H1 (cell line): Measurements from ENCODE around the gene XCL1. TPM values are rescaled to one million over a fixed set of nuclear protein-coding genes. Genes with fewer than 3 reads are reported as not detected.
"Not testable (repeated sequence)": the region's sequence is repeated elsewhere in the genome, so short reads cannot be mapped to it uniquely, and the experiment has no call there.

Source experiments
- CTCF ChIA-PET: fragments of 300-600 bp; sonication (Branson Sonifier 250); formaldehyde crosslinking; loops from one replicate; lab custom pipeline; 2021; ENCODE audit not compliant: partially characterized antibody; lab: Charles Lee
- POLR2A ChIA-PET: fragments of 300-600 bp; sonication (Branson Sonifier 250); formaldehyde crosslinking; loops from one replicate; lab custom pipeline; 2021; ENCODE audit warnings: inconsistent platforms; ENCODE audit not compliant: partially characterized antibody; lab: Charles Lee
- DNase-seq, 2 experiments: peaks; one replicate each; pipeline versions ENCODE4 v3.0.0 to v3.0.0-alpha.2; 2010 to 2022; ENCODE audit warnings: low spot score in 2 of 2, low read depth in 1 of 2, mixed read lengths in 1 of 2
- FAIRE-seq: peaks from 2 replicates; lab custom pipeline; 2011; peaks lifted over from hg19 to GRCh38; lab: Jason Lieb, UNC
- H2AFZ ChIP-seq: 2 replicates; pipeline ENCODE4 v1.8.1; 2012; ENCODE audit warnings: low read length, inconsistent platforms
- H2AK5ac ChIP-seq: 2 replicates; pipeline ENCODE4 v1.6.1; 2013; ENCODE audit warnings: low read depth, low read length
- H2BK120ac ChIP-seq: replicated peaks from 2 replicates; pipeline ENCODE3; 2013; ENCODE audit warnings: low read depth, low read length, inconsistent platforms
- H2BK12ac ChIP-seq: 2 replicates; pipeline ENCODE4 v1.6.1; 2013; ENCODE audit warnings: low read depth, low read length
- H2BK15ac ChIP-seq: 2 replicates; pipeline ENCODE4 v1.6.1; 2013; ENCODE audit warnings: low read length
- H2BK20ac ChIP-seq: 2 replicates; pipeline ENCODE4 v1.6.1; 2013; ENCODE audit warnings: low read length
- H2BK5ac ChIP-seq: 2 replicates; pipeline ENCODE4 v1.6.1; 2013; ENCODE audit warnings: low read depth, low read length
- H3K14ac ChIP-seq: 2 replicates; pipeline ENCODE4 v1.6.1; 2013; ENCODE audit warnings: inconsistent platforms; ENCODE audit not compliant: insufficient read length
- H3K18ac ChIP-seq: 2 replicates; pipeline ENCODE4 v1.6.1; 2013; ENCODE audit warnings: low read length; ENCODE audit errors: extremely low read depth
- H3K23ac ChIP-seq: 2 replicates; pipeline ENCODE4 v1.6.1; 2013; ENCODE audit warnings: inconsistent platforms; ENCODE audit not compliant: insufficient read length
- H3K23me2 ChIP-seq: 2 replicates; pipeline ENCODE4 v1.6.1; 2013; ENCODE audit warnings: low read depth, low read length
- H3K27ac ChIP-seq: 2 replicates; pipeline ENCODE4 v1.6.1; 2011; ENCODE audit warnings: low read depth, low read length, inconsistent platforms
- H3K27me3 ChIP-seq, 4 experiments: replicated peaks in 1 of 4; 1 replicate in 1 of 4; 2 replicates in 3 of 4; pipeline versions ENCODE4 v1.6.1 to v1.8.1; 2011 to 2013; ENCODE audit warnings: low read length in 3 of 4, mild to moderate bottlenecking in 3 of 4, inconsistent platforms in 2 of 4, mixed read lengths in 2 of 4, moderate library complexity in 1 of 4; ENCODE audit not compliant: control insufficient read depth in 3 of 4, insufficient read depth in 3 of 4; ENCODE audit errors: extremely low read depth in 1 of 4
- H3K36me3 ChIP-seq, 4 experiments: 2 replicates each; pipeline versions ENCODE4 v1.6.1 to v1.8.1; 2011 to 2013; ENCODE audit warnings: mild to moderate bottlenecking in 4 of 4, low read length in 3 of 4, moderate library complexity in 2 of 4, control low read depth in 1 of 4, inconsistent platforms in 1 of 4; ENCODE audit not compliant: insufficient read depth in 4 of 4, control insufficient read depth in 2 of 4
- H3K4ac ChIP-seq: replicated peaks from 2 replicates; pipeline ENCODE3; 2013; ENCODE audit warnings: low read length, low read depth, mixed read lengths, inconsistent platforms; ENCODE audit not compliant: insufficient read length
- H3K4me1 ChIP-seq, 4 experiments: replicated peaks in 1 of 4; 1 replicate in 1 of 4; 2 replicates in 3 of 4; pipeline versions ENCODE4 v1.6.1 to v1.8.1; 2011 to 2013; ENCODE audit warnings: low read length in 3 of 4, inconsistent platforms in 2 of 4, mixed read lengths in 1 of 4; ENCODE audit not compliant: insufficient read depth in 4 of 4, control insufficient read depth in 3 of 4
- H3K4me2 ChIP-seq, 2 experiments: 2 replicates each; pipeline versions ENCODE4 v1.6.1 to v1.8.1; 2011 to 2013; ENCODE audit warnings: low read depth in 2 of 2, low read length in 2 of 2, control low read depth in 1 of 2, inconsistent platforms in 1 of 2, mild to moderate bottlenecking in 1 of 2; ENCODE audit not compliant: insufficient read depth in 1 of 2
- H3K4me3 ChIP-seq, 4 experiments: fragments of 200-600, 300-600 bp in 1 of 4; sonication (generic), shearing (Covaris generic), sonication (Bioruptor Twin) in 1 of 4; 2 replicates each; pipeline versions ENCODE4 v1.5.1 to v1.8.1; 2011 to 2016; ENCODE audit warnings: low read length in 4 of 4, low read depth in 3 of 4, control low read depth in 2 of 4, inconsistent platforms in 2 of 4, mild to moderate bottlenecking in 2 of 4, mixed read lengths in 1 of 4, moderate library complexity in 1 of 4; ENCODE audit not compliant: insufficient read depth in 2 of 4; ENCODE audit errors: extremely low read depth in 1 of 4
- H3K56ac ChIP-seq: replicated peaks from 2 replicates; pipeline ENCODE3; 2013; ENCODE audit warnings: low read depth, mild to moderate bottlenecking, mixed read lengths, low read length, inconsistent platforms; ENCODE audit not compliant: insufficient read length
- H3K79me1 ChIP-seq: 2 replicates; pipeline ENCODE4 v1.6.1; 2013; ENCODE audit warnings: low read depth, low read length, control low read depth
- H3K79me2 ChIP-seq, 2 experiments: 2 replicates each; pipeline versions ENCODE4 v1.6.1 to v1.8.1; 2012 to 2013; ENCODE audit warnings: low read length in 2 of 2, mild to moderate bottlenecking in 2 of 2, inconsistent platforms in 1 of 2; ENCODE audit not compliant: insufficient read depth in 2 of 2, control insufficient read depth in 1 of 2
- H3K9ac ChIP-seq, 4 experiments: replicated peaks in 1 of 4; 1 replicate in 1 of 4; 2 replicates in 3 of 4; pipeline versions ENCODE4 v1.6.1 to v1.8.1; 2011 to 2013; ENCODE audit warnings: low read depth in 3 of 4, low read length in 3 of 4, control low read depth in 2 of 4, mild to moderate bottlenecking in 2 of 4, moderate library complexity in 2 of 4, inconsistent platforms in 1 of 4; ENCODE audit errors: extremely low read depth in 1 of 4
- H3K9me3 ChIP-seq, 2 experiments: 2 replicates each; pipeline versions ENCODE4 v1.6.1 to v1.8.1; 2012 to 2013; ENCODE audit warnings: mild to moderate bottlenecking in 2 of 2, moderate library complexity in 2 of 2, control low read depth in 1 of 2, inconsistent platforms in 1 of 2, low read depth in 1 of 2, low read length in 1 of 2, mixed read lengths in 1 of 2; ENCODE audit not compliant: insufficient read depth in 2 of 2
- H4K20me1 ChIP-seq, 2 experiments: replicated peaks in 1 of 2; 2 replicates each; pipeline versions ENCODE3 to v1.8.1; 2011 to 2013; ENCODE audit warnings: inconsistent platforms in 2 of 2, low read length in 2 of 2, mild to moderate bottlenecking in 1 of 2; ENCODE audit not compliant: insufficient read depth in 2 of 2, control insufficient read depth in 1 of 2
- H4K5ac ChIP-seq: 2 replicates; pipeline ENCODE4 v1.6.1; 2013; ENCODE audit warnings: low read length, low read depth, mixed read lengths, inconsistent platforms; ENCODE audit not compliant: insufficient read length
- H4K8ac ChIP-seq: 2 replicates; pipeline ENCODE4 v1.8.0; 2013; ENCODE audit warnings: mild to moderate bottlenecking, moderate library complexity, low read length, inconsistent platforms; ENCODE audit not compliant: insufficient read depth; ENCODE audit errors: extremely low read depth
- H4K91ac ChIP-seq: replicated peaks from 2 replicates; pipeline ENCODE3; 2013; ENCODE audit warnings: low read length, mixed read lengths, inconsistent platforms; ENCODE audit not compliant: insufficient read length
- WGBS, 2 experiments: shearing (Covaris generic) in 1 of 2; methylation state at CpG; one replicate each; pipeline versions ENCODE4 v1.1.6 to v1.1.7; 2013 to 2015; ENCODE audit warnings: low lambda C conversion rate in 2 of 2, mixed read lengths in 2 of 2, inconsistent platforms in 1 of 2, low coverage in 1 of 2, missing lambda C conversion rate in 1 of 2; ENCODE audit not compliant: insufficient replicate concordance in 2 of 2, insufficient coverage in 1 of 2, insufficient read length in 1 of 2; ENCODE audit errors: extremely low coverage in 1 of 2, missing lambda C conversion rate in 1 of 2; 5-methylcytosine and 5-hydroxymethylcytosine counted together
- polyA plus RNA-seq, 7 experiments: library from polyadenylated mRNA; depleted of rRNA in 3 of 7; stranded (reverse) in 5 of 7; unstranded in 2 of 7; fragments of >200 nt in 5 of 7; fragments of 200-250 nt in 2 of 7; gene quantifications; 1 replicate in 5 of 7; 2 replicates in 1 of 7; 4 replicates in 1 of 7; pipeline versions ENCODE4 v1.2.1 to v1.2.3, GENCODE V29; 2011 to 2013; ENCODE audit warnings: missing spikeins in 2 of 7, mixed read lengths in 2 of 7
- total RNA-seq: library from RNA; stranded (reverse); fragmentation: NEBNext Ultra II Directional; extraction: Animal tissue kit (Norgen Biotek cat#: 25700); gene quantifications from 2 replicates; pipeline ENCODE4 v1.2.1, GENCODE V29; 2021

Gene XCL1
- total and polyA plus RNA-seq, 2 of the 8 experiments (the other 6 are each of a cell fraction or from before 2014, with no cell fraction given): 0.39 to 0.63 TPM

- not testable (repeated sequence) for DNase-seq, H3K4me2 ChIP-seq, H2BK5ac ChIP-seq, H3K79me1 ChIP-seq, FAIRE-seq, H4K5ac ChIP-seq, H2AK5ac ChIP-seq, H3K4me1 ChIP-seq, H3K79me2 ChIP-seq, H2BK20ac ChIP-seq, H3K9ac ChIP-seq, H3K4me3 ChIP-seq, H3K23ac ChIP-seq, H3K9me3 ChIP-seq, H4K20me1 ChIP-seq, H3K18ac ChIP-seq, H3K36me3 ChIP-seq, H3K14ac ChIP-seq, H2BK15ac ChIP-seq, H2AFZ ChIP-seq, H2BK120ac ChIP-seq, H2BK12ac ChIP-seq, H3K27me3 ChIP-seq, H4K91ac ChIP-seq, H3K23me2 ChIP-seq, H3K27ac ChIP-seq, H4K8ac ChIP-seq, H3K56ac ChIP-seq, H3K4ac ChIP-seq
- CTCF ChIA-PET: interaction anchor here (0.6 kb wide), 1 partner anchor 86 kb away, joined by 5 read pairs; no protein-coding TSS in a partner anchor
- 59% methylated on average over 3 of the region's 3 CpGs; no CpG with 5 or more reads in 1 of the 2 experiments for WGBS, 2 experiments
- POLR2A ChIA-PET: interaction anchor here (0.6 kb wide), 1 partner anchor 70 kb away, joined by 3 read pairs; no protein-coding TSS in a partner anchor
Measured at GRCh38 chr1:168546553-168546895, 29.9 kb upstream of the XCL1 start.
